ENCODE measurements around the gene PLP2.

DNA sequence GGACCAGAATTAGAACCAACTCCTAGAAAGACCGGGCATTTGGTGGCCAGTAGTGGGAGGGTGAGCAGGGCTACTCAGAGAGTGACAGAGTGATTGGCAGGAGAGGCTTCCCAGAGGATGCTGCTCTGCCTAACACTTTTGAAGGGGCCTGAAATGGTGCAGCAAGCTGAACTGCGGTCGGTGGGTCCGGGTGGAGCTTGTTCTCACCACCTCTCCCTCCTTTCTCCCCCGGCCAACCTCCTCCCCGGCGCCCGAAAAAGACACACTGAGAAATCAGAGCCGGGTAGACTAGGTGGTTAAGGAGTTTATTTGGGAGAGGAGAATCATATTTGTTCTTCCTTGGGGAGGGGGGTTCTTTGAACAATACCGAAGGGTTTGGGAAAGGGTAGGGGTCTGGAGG is 15.8 kb downstream of the PLP2 start:
- TF ChIP-seq, protein P1, sequence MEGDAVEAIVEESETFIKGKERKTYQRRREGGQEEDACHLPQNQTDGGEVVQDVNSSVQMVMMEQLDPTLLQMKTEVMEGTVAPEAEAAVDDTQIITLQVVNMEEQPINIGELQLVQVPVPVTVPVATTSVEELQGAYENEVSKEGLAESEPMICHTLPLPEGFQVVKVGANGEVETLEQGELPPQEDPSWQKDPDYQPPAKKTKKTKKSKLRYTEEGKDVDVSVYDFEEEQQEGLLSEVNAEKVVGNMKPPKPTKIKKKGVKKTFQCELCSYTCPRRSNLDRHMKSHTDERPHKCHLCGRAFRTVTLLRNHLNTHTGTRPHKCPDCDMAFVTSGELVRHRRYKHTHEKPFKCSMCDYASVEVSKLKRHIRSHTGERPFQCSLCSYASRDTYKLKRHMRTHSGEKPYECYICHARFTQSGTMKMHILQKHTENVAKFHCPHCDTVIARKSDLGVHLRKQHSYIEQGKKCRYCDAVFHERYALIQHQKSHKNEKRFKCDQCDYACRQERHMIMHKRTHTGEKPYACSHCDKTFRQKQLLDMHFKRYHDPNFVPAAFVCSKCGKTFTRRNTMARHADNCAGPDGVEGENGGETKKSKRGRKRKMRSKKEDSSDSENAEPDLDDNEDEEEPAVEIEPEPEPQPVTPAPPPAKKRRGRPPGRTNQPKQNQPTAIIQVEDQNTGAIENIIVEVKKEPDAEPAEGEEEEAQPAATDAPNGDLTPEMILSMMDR (conservative IDR thresholded peaks at IDR 0.05; ENCODE audit: low read length): no peak
- no peak for TF ChIP-seq EZH2phosphoT487 (IDR thresholded peaks at IDR 0.05; ENCODE audit: borderline replicate concordance)

Measured in Loucy (cell line).